T-cell (primary cell): ENCODE results near the gene SYNM. TPM values are rescaled to one million over a fixed set of nuclear protein-coding genes. Genes with fewer than 3 reads are reported as not detected.
"Not testable (repeated sequence)": the region's sequence is repeated elsewhere in the genome, so short reads cannot be mapped to it uniquely, and the experiment has no call there.

Source experiments
- ATAC-seq, 4 experiments: fragments of 200-7000 bp in 3 of 4; fragments of 150-1000 bp in 1 of 4; cut with Tn5 transposase; replicated peaks in 1 of 4; 1 replicate in 3 of 4; 2 replicates in 1 of 4; pipeline ENCODE4 v1.10.0; 2021; ENCODE audit warnings: moderate library complexity in 3 of 4, mild to moderate bottlenecking in 2 of 4, moderate number of reproducible peaks in 1 of 4
- CTCF ChIA-PET, 2 donors: fragments of 300-600 bp; sonication (Branson Sonifier 250); formaldehyde crosslinking; loops; one replicate each; lab custom pipeline; 2022; ENCODE audit warnings: antibody characterized with exemption in 2 of 2; lab: Charles Lee
- POLR2A ChIA-PET, 2 donors: fragments of 300-600 bp; sonication (Branson Sonifier 250); formaldehyde crosslinking; loops; one replicate each; lab custom pipeline; 2022; ENCODE audit warnings: antibody characterized with exemption in 2 of 2; lab: Charles Lee
- DNase-seq, 35 experiments: peaks; one replicate each; pipeline versions ENCODE4 v3.0.0 to v3.0.0-alpha.2; 2013 to 2023
- H3K27ac ChIP-seq: one replicate; pipeline ENCODE4 v1.5.1; 2013; ENCODE audit warnings: low read length
- H3K27me3 ChIP-seq, 2 experiments: replicated peaks in 1 of 2; 1 replicate in 1 of 2; 2 replicates in 1 of 2; pipeline versions ENCODE4 v1.6.1 to v1.7.0; 2013; ENCODE audit warnings: low read length in 1 of 2, mixed read lengths in 1 of 2; ENCODE audit not compliant: control insufficient read depth in 2 of 2, insufficient read depth in 2 of 2; ENCODE audit errors: extremely low read depth in 1 of 2
- H3K36me3 ChIP-seq, 2 donors: 1 replicate in 1 of 2; 2 replicates in 1 of 2; pipeline versions ENCODE4 v1.6.1 to v1.7.0; 2013; ENCODE audit warnings: low read length in 1 of 2; ENCODE audit not compliant: control insufficient read depth in 2 of 2, insufficient read depth in 1 of 2; ENCODE audit errors: extremely low read depth in 1 of 2
- H3K4me1 ChIP-seq, 2 experiments: 1 replicate in 1 of 2; 2 replicates in 1 of 2; pipeline versions ENCODE4 v1.6.1 to v1.7.0; 2013; ENCODE audit warnings: low read length in 2 of 2, mixed read lengths in 1 of 2; ENCODE audit not compliant: insufficient read depth in 2 of 2, control insufficient read depth in 1 of 2; ENCODE audit errors: extremely low read depth in 1 of 2
- H3K4me3 ChIP-seq, 2 donors: 1 replicate in 1 of 2; 2 replicates in 1 of 2; pipeline versions ENCODE4 v1.5.1 to v1.7.0; 2013; ENCODE audit warnings: mild to moderate bottlenecking in 2 of 2, low read length in 1 of 2, moderate library complexity in 1 of 2; ENCODE audit not compliant: control insufficient read depth in 1 of 2; ENCODE audit errors: extremely low read depth in 1 of 2
- H3K9me3 ChIP-seq: 2 replicates; pipeline ENCODE4 v1.7.0; 2013
- H3K27ac Mint-ChIP-seq, 2 donors: one replicate each; pipeline ENCODE4 v1.8.0; 2020 to 2021; ENCODE audit warnings: mild to moderate bottlenecking in 2 of 2, mixed read lengths in 2 of 2
- H3K27me3 Mint-ChIP-seq, 2 donors: one replicate each; pipeline ENCODE4 v1.8.0; 2021 to 2022; ENCODE audit warnings: mixed read lengths in 2 of 2
- H3K36me3 Mint-ChIP-seq: one replicate; pipeline ENCODE4 v1.8.0; 2021; ENCODE audit warnings: mixed read lengths
- H3K4me1 Mint-ChIP-seq, 3 donors: one replicate each; pipeline ENCODE4 v1.8.0; 2020 to 2022; ENCODE audit warnings: mixed read lengths in 3 of 3, mild to moderate bottlenecking in 1 of 3
- H3K4me3 Mint-ChIP-seq, 3 donors: one replicate each; pipeline ENCODE4 v1.8.0; 2020 to 2022; ENCODE audit warnings: mild to moderate bottlenecking in 3 of 3, mixed read lengths in 3 of 3, moderate library complexity in 3 of 3
- H3K9me3 Mint-ChIP-seq, 3 donors: one replicate each; pipeline ENCODE4 v1.8.0; 2020 to 2022; ENCODE audit warnings: mixed read lengths in 3 of 3
- WGBS: methylation state at CpG from one replicate; pipeline ENCODE4 v1.1.5; 2013; ENCODE audit warnings: missing lambda C conversion rate; ENCODE audit not compliant: insufficient coverage; 5-methylcytosine and 5-hydroxymethylcytosine counted together
- total RNA-seq, 35 experiments: library from RNA in 6 of 35; stranded (reverse) in 6 of 35; fragments of 120-200 nt in 1 of 35; gene quantifications; one replicate each; pipeline versions ENCODE4 v1.2.1 to v1.2.4 and lab custom pipeline; 2013 to 2026

SYNM gene
- total RNA-seq, 5 donors from 2014 or later (not counting 1 experiment from before 2014, with no cell fraction given), result 3.7 to 7.3 (median 4.2) TPM

- Histone ChIP-seq H3K4me1 (peaks cover 5 to 15% of the 10 kb centered on the region in 2 experiments), H3K36me3 (no peaks in the 10 kb centered on the region), H3K9me3 (no peaks in the 10 kb centered on the region), H3K27ac (no peak overlapping the region), H3K27me3 (peaks cover 0 to 19% of the 10 kb centered on the region in 2 experiments), H3K4me3 (no peak overlapping the region)
- peaks cover 11 to 23% (median 18%) of the 10 kb centered on the region in 3 donors for H3K4me1 Mint-ChIP-seq
- no peaks in the 10 kb centered on the region for H3K36me3 Mint-ChIP-seq
- ChIA-PET CTCF (no interaction called here), POLR2A (no interaction called here)
- no peak overlapping the region for H3K4me3 Mint-ChIP-seq
- ATAC-seq, result no peak
- peaks cover 11 to 17% of the 10 kb centered on the region in 2 donors for H3K27me3 Mint-ChIP-seq
- DNase-seq, result peak in 1 of 35 experiments; percentile 11
- H3K27ac Mint-ChIP-seq, result no peak overlapping the region
- WGBS, result 91% methylated on average over 4 of the region's 8 CpGs
- no peaks in the 10 kb centered on the region for H3K9me3 Mint-ChIP-seq
Observed at GRCh38 chr15:99110581-99111320, 5.9 kb downstream of the SYNM start.

- H3K36me3 ChIP-seq, DNase-seq, H3K9me3 Mint-ChIP-seq, CTCF ChIA-PET, H3K36me3 Mint-ChIP-seq, H3K4me3 ChIP-seq, H3K27ac ChIP-seq, H3K27ac Mint-ChIP-seq, H3K4me3 Mint-ChIP-seq, H3K9me3 ChIP-seq, ATAC-seq: not testable (repeated sequence)
- H3K27me3 Mint-ChIP-seq, result peaks cover 6 to 11% of the 10 kb centered on the region in 2 donors
- Histone ChIP-seq H3K27me3 (peaks cover 0 to 11% of the 10 kb centered on the region in 2 experiments), H3K4me1 (peaks cover 3 to 12% of the 10 kb centered on the region in 2 experiments)
- WGBS, result 96% methylated on average over 5 of the region's 8 CpGs
- H3K4me1 Mint-ChIP-seq, result peaks cover 8 to 18% (median 13%) of the 10 kb centered on the region in 3 donors
- POLR2A ChIA-PET, result interaction anchor here in 1 of 2 donors (0.6 kb wide), 1 partner anchor 142 kb away, joined by 4 read pairs; no protein-coding TSS in a partner anchor
Observed at GRCh38 chr15:99111641-99112040, 6.8 kb downstream of the SYNM start.

DNA sequence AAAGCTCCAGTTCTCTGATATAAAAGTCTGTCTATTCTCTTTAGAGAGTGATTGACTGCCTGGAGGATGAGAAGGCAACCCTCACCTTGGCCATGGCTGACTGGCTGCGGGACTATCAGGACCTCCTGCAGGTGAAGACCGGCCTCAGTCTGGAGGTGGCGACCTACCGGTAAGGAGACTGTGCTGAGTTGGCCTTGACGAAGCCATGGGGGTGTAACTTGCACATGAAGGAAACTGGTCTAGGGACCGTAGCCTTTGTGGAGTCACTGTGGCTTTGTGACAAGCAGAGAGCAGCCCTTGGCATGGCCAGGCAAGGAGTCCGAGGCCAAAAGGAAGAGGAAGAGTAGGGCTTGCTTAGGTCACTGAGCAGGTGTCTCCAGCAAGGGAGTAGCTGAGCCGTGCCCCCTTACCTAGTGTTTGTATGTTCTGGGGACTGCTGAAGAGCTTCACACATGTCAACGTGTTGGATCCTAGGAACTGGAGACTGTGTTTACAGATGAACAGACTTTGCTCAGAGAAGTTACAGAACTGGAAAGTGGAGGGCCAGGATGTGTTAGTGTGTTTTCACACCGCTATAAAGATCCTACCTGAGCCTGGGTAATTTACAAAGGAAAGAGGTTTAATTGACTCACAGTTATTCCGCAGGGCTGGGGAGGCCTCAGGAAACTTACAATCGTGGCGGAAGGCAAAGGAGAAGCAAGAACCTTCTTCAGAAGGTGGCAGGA is 8.8 kb downstream of the SYNM start:
- ATAC-seq (no peak), DNase-seq (no peak)
- H3K27me3 ChIP-seq, result no peaks in the 10 kb centered on the region
- Mint-ChIP-seq H3K27me3 (peaks cover 0 to 4% of the 10 kb centered on the region in 2 donors), H3K4me3 (no peak overlapping the region), H3K9me3 (no peaks in the 10 kb centered on the region), H3K4me1 (peaks cover 5 to 10% (median 6%) of the 10 kb centered on the region in 3 donors), H3K36me3 (no peaks in the 10 kb centered on the region), H3K27ac (no peak overlapping the region)
- no peaks in the 10 kb centered on the region for H3K36me3 ChIP-seq
- H3K9me3 ChIP-seq, result no peaks in the 10 kb centered on the region
- H3K27ac ChIP-seq, result no peak overlapping the region
- 91% methylated on average over 10 of the region's 13 CpGs for WGBS
- POLR2A ChIA-PET, result no interaction called here
- H3K4me1 ChIP-seq, result peaks cover 3 to 4% of the 10 kb centered on the region in 2 experiments
- H3K4me3 ChIP-seq, result no peak overlapping the region
- CTCF ChIA-PET, result interaction anchor here in 1 of 2 donors (0.6 kb wide), 1 partner anchor 8 kb away, joined by 3 read pairs; no protein-coding TSS in a partner anchor

GRCh38 chr15:99114511-99115299 is 9.8 kb downstream of the SYNM start:
- Histone ChIP-seq H3K27me3 (no peaks in the 10 kb centered on the region), H3K27ac (no peak overlapping the region), H3K9me3 (no peaks in the 10 kb centered on the region), H3K4me1 (peaks cover 3 to 4% of the 10 kb centered on the region in 2 experiments), H3K36me3 (no peaks in the 10 kb centered on the region), H3K4me3 (no peak overlapping the region)
- WGBS, result 92% methylated on average over 6 of the region's 12 CpGs
- Mint-ChIP-seq H3K27me3 (no peaks in the 10 kb centered on the region), H3K27ac (no peak overlapping the region), H3K36me3 (no peaks in the 10 kb centered on the region), H3K4me3 (no peak overlapping the region), H3K9me3 (no peaks in the 10 kb centered on the region), H3K4me1 (peaks cover 4 to 6% (median 5%) of the 10 kb centered on the region in 3 donors)
- DNase-seq (no peak), ATAC-seq (no peak)
- CTCF ChIA-PET, result no interaction called here
- POLR2A ChIA-PET, result no interaction called here

- CTCF ChIA-PET, result interaction anchor here in 1 of 2 donors (0.7 kb wide), 1 partner anchor 58 kb away, joined by 3 read pairs; no protein-coding TSS in a partner anchor
- no peaks in the 10 kb centered on the region for H3K36me3 ChIP-seq
- POLR2A ChIA-PET, result no interaction called here
- H3K27me3 Mint-ChIP-seq, result peaks cover 0 to 6% of the 10 kb centered on the region in 2 donors
- DNase-seq (no peak), ATAC-seq (no peak)
- no peaks in the 10 kb centered on the region for H3K36me3 Mint-ChIP-seq
- H3K9me3 ChIP-seq, result no peaks in the 10 kb centered on the region
- no peak overlapping the region for H3K4me3 ChIP-seq
- no peak overlapping the region for H3K4me3 Mint-ChIP-seq
- no peaks in the 10 kb centered on the region for H3K9me3 Mint-ChIP-seq
- H3K27me3 ChIP-seq, result peaks cover 0 to 6% of the 10 kb centered on the region in 2 experiments
- peaks cover 2 to 3% of the 10 kb centered on the region in 2 experiments for H3K4me1 ChIP-seq
- 64% methylated on average over 5 of the region's 11 CpGs for WGBS
- H3K4me1 Mint-ChIP-seq, result peaks cover 4 to 6% (median 4%) of the 10 kb centered on the region in 3 donors
- no peak overlapping the region for H3K27ac Mint-ChIP-seq
- no peak overlapping the region for H3K27ac ChIP-seq
Observed at GRCh38 chr15:99115300-99116215, 10.7 kb downstream of the SYNM start.
